NT2/D1 (cell line): ENCODE measurements around the gene AEBP2.

ENCODE experiments used
- DNase-seq: peaks from one replicate; pipeline ENCODE4 v3.0.0-alpha.2; 2011; ENCODE audit warnings: low read depth, low spot score
- H3K27me3 ChIP-seq: 2 replicates; pipeline ENCODE4 v1.6.0; 2011; ENCODE audit warnings: mild to moderate bottlenecking; ENCODE audit not compliant: insufficient read length, insufficient read depth
- H3K36me3 ChIP-seq: 2 replicates; pipeline ENCODE4 v1.6.1; 2011; ENCODE audit warnings: mild to moderate bottlenecking, low read length, mixed read lengths; ENCODE audit not compliant: insufficient read depth, insufficient read length
- H3K4me1 ChIP-seq: 2 replicates; pipeline ENCODE4 v1.5.1; 2011; ENCODE audit not compliant: insufficient read depth, insufficient read length
- H3K4me3 ChIP-seq: 2 replicates; pipeline ENCODE4 v1.5.1; 2011; ENCODE audit warnings: low read depth; ENCODE audit not compliant: insufficient read length
- H3K9ac ChIP-seq: 2 replicates; pipeline ENCODE4 v1.6.0; 2011; ENCODE audit warnings: low read depth; ENCODE audit not compliant: insufficient read length
- H3K9me3 ChIP-seq: 2 replicates; pipeline ENCODE4 v1.5.1; 2011; ENCODE audit warnings: mild to moderate bottlenecking, low read length; ENCODE audit not compliant: insufficient read depth
- SUZ12 ChIP-seq: IDR thresholded peaks from 2 replicates; pipeline ENCODE4 v1.6.1; 2011; ENCODE audit not compliant: insufficient read length, insufficient read depth; ENCODE audit errors: extremely low read depth
- YY1 ChIP-seq: IDR thresholded peaks from 2 replicates; pipeline ENCODE4 v1.6.1; 2011; ENCODE audit not compliant: insufficient read length, insufficient read depth
- ZNF274 ChIP-seq: IDR thresholded peaks from 2 replicates; pipeline ENCODE4 v1.6.1; 2011; ENCODE audit warnings: mild to moderate bottlenecking, low read depth, low read length

Gene AEBP2

GRCh38 chr12:19482036-19482435, 42.7 kb downstream of the AEBP2 start:
- peaks cover 53% of the 10 kb centered on the region for H3K36me3 ChIP-seq
- DNase-seq, result no peak
- H3K9me3 ChIP-seq, result peaks cover 23% of the 10 kb centered on the region; the same call in 1 of the 2 replicates
- no peak overlapping the region for H3K4me3 ChIP-seq
- no peak for TF ChIP-seq SUZ12
- TF ChIP-seq ZNF274, result no peak
- TF ChIP-seq YY1, result no peak
- no peaks in the 10 kb centered on the region for H3K27me3 ChIP-seq
- no peak overlapping the region for H3K9ac ChIP-seq
- peaks cover 12% of the 10 kb centered on the region for H3K4me1 ChIP-seq

GRCh38 chr12:19482551-19483109, 43.3 kb downstream of the AEBP2 start:
- TF ChIP-seq YY1 (no peak), SUZ12 (no peak), ZNF274 (no peak)
- Histone ChIP-seq H3K4me3 (no peak overlapping the region), H3K27me3 (no peaks in the 10 kb centered on the region), H3K4me1 (peaks cover 12% of the 10 kb centered on the region), H3K36me3 (peaks cover 49% of the 10 kb centered on the region), H3K9me3 (peaks cover 23% of the 10 kb centered on the region; the same call in 1 of the 2 replicates), H3K9ac (no peak overlapping the region)
- DNase-seq, result no peak

GRCh38 chr12:19483727-19484126, 44.4 kb downstream of the AEBP2 start:
- H3K9ac ChIP-seq, result no peak overlapping the region
- TF ChIP-seq SUZ12 (no peak), ZNF274 (no peak), YY1 (no peak)
- no peaks in the 10 kb centered on the region for H3K27me3 ChIP-seq
- H3K4me3 ChIP-seq, result no peak overlapping the region
- H3K4me1 ChIP-seq, result peaks cover 12% of the 10 kb centered on the region
- peaks cover 18% of the 10 kb centered on the region; the same call in 1 of the 2 replicates for H3K9me3 ChIP-seq
- no peak for DNase-seq
- peaks cover 45% of the 10 kb centered on the region for H3K36me3 ChIP-seq

- peaks cover 12% of the 10 kb centered on the region for H3K4me1 ChIP-seq
- no peak overlapping the region for H3K9ac ChIP-seq
- no peaks in the 10 kb centered on the region for H3K27me3 ChIP-seq
- peaks cover 9% of the 10 kb centered on the region; the same call in 1 of the 2 replicates for H3K9me3 ChIP-seq
- peaks cover 44% of the 10 kb centered on the region for H3K36me3 ChIP-seq
- DNase-seq, result no peak
- no peak overlapping the region for H3K4me3 ChIP-seq
- TF ChIP-seq YY1 (no peak), SUZ12 (no peak), ZNF274 (no peak)
Measured at GRCh38 chr12:19484738-19485137, 45.4 kb downstream of the AEBP2 start.

GRCh38 chr12:19485240-19485639, 45.9 kb downstream of the AEBP2 start:
- DNase-seq, result no peak
- peaks cover 41% of the 10 kb centered on the region for H3K36me3 ChIP-seq
- peaks cover 4% of the 10 kb centered on the region; the same call in 1 of the 2 replicates for H3K9me3 ChIP-seq
- no peak overlapping the region for H3K4me3 ChIP-seq
- H3K27me3 ChIP-seq, result no peaks in the 10 kb centered on the region
- TF ChIP-seq YY1 (no peak), ZNF274 (no peak), SUZ12 (no peak)
- no peak overlapping the region for H3K9ac ChIP-seq
- H3K4me1 ChIP-seq, result peaks cover 12% of the 10 kb centered on the region

- TF ChIP-seq SUZ12 (no peak), YY1 (no peak), ZNF274 (no peak)
- no peak overlapping the region for H3K4me3 ChIP-seq
- DNase-seq, result no peak
- H3K9me3 ChIP-seq, result no peaks in the 10 kb centered on the region
- no peaks in the 10 kb centered on the region for H3K27me3 ChIP-seq
- no peaks in the 10 kb centered on the region for H3K4me1 ChIP-seq
- H3K36me3 ChIP-seq, result peaks cover 35% of the 10 kb centered on the region
- H3K9ac ChIP-seq, result no peak overlapping the region
Measured at GRCh38 chr12:19489168-19489567, 49.9 kb downstream of the AEBP2 start.

- Histone ChIP-seq H3K36me3 (peaks cover 37% of the 10 kb centered on the region), H3K4me3 (no peak overlapping the region), H3K27me3 (no peaks in the 10 kb centered on the region), H3K9ac (no peak overlapping the region), H3K9me3 (no peaks in the 10 kb centered on the region), H3K4me1 (no peaks in the 10 kb centered on the region)
- no peak for TF ChIP-seq ZNF274
- no peak for TF ChIP-seq SUZ12
- no peak for TF ChIP-seq YY1
- no peak for DNase-seq
Measured at GRCh38 chr12:19490908-19491307, 51.6 kb downstream of the AEBP2 start.
